Tibial artery (tissue), 4 donors: Measurements from ENCODE around the gene ZEB1.

ENCODE experiments used
- DNase-seq, 2 donors: peaks; one replicate each; pipeline ENCODE4 v3.0.0-alpha.2; 2019
- H3K27ac ChIP-seq, 2 donors: fragments of 200-600 bp; sonication (generic) in 1 of 2; 1 replicate in 1 of 2; 2 replicates in 1 of 2; pipeline ENCODE4 v1.5.1; 2018 to 2019; ENCODE audit warnings: mild to moderate bottlenecking in 1 of 2
- H3K27me3 ChIP-seq, 2 donors: fragments of 200-600 bp; sonication (generic) in 1 of 2; one replicate each; pipeline versions ENCODE4 v1.5.1 to v1.6.0; 2016 to 2019
- H3K36me3 ChIP-seq, 3 donors: fragments of 200-600 bp; sonication (generic) in 2 of 3; one replicate each; pipeline ENCODE4 v1.5.1; 2016 to 2019; ENCODE audit warnings: mild to moderate bottlenecking in 2 of 3
- H3K4me1 ChIP-seq, 4 donors: fragments of 200-600 bp; sonication (generic) in 2 of 4; 1 replicate in 3 of 4; 2 replicates in 1 of 4; pipeline ENCODE4 v1.5.1; 2016 to 2019
- H3K4me3 ChIP-seq, 2 donors: fragments of 200-600 bp; sonication (generic) in 1 of 2; 1 replicate in 1 of 2; 2 replicates in 1 of 2; pipeline ENCODE4 v1.5.1; 2018 to 2019; ENCODE audit warnings: mild to moderate bottlenecking in 2 of 2
- H3K9me3 ChIP-seq, 3 donors: fragments of 200-600 bp; sonication (generic) in 1 of 3; one replicate each; pipeline ENCODE4 v1.5.1; 2016 to 2019
- CTCF ChIP-seq, 2 experiments: fragments of 200-600 bp in 1 of 2; fragments of 450-650 bp in 1 of 2; IDR thresholded peaks; one replicate each; pipeline ENCODE4 v1.5.1; 2017 to 2019; ENCODE audit warnings: antibody characterized with exemption in 2 of 2, mild to moderate bottlenecking in 1 of 2, moderate library complexity in 1 of 2
- intact Hi-C: fragments of 100-400 bp; cut with DNase I; formaldehyde crosslinking; loops from one replicate; pipeline ENCODE4 v1.15.0; 2023; ENCODE audit warnings: low total_unique reads

The ZEB1 gene

DNA sequence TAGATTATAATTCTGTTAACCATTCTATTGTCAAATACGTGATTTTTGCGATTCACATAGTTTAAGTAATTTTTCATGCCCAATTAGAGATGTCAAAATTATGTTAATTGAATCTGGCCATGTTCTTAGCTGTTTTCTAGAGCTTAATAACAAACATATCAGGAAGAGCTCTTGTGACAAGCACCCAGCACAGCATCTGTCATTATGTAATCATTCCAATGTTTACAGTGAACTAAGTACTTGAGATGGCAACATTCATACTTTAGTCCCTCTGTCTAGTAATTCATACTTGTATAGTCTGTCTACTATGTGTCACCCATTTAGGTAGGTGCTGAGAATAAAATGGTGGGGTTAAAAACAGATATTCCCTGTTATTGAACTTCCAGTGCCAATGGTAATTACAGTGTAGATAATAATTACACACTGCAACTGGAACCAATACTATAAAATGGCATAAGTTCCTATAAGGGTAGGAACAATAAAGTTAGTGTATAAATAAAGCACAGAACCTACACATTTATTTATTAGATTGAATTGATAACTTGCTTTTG lies 55.2 kb downstream of the ZEB1 start:
- Histone ChIP-seq H3K27me3 (no peaks in the 10 kb centered on the region), H3K9me3 (no peaks in the 10 kb centered on the region), H3K27ac (no peak overlapping the region), H3K36me3 (no peaks in the 10 kb centered on the region), H3K4me3 (no peak overlapping the region), H3K4me1 (peaks cover 0 to 32% (median 0%) of the 10 kb centered on the region in 4 donors)
- DNase-seq: no peak
- TF ChIP-seq CTCF (IDR thresholded peaks at IDR 0.05): no peak
- intact Hi-C loops: no loop called here

DNA sequence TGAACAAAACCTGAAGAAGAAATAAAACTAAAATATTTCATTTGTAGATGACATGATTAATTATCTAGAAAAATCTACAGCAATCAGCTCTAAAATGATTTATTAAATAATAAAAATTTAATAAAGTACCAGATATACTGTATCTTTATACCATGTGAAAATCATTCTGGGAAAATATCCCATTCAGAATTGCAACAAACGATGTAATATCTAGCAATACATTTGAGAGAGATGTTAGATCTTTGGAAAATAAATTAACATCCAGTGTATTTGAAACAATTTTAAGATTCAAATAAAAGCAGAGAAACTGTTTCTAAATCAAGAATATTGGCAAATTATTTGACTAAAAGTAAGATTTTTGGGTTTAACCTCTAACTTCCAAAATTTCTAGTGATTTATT lies 62.2 kb downstream of the ZEB1 start:
- TF ChIP-seq CTCF (IDR thresholded peaks at IDR 0.05): no peak
- no peak overlapping the region for H3K27ac ChIP-seq
- H3K36me3 ChIP-seq: no peaks in the 10 kb centered on the region
- no peaks in the 10 kb centered on the region for H3K27me3 ChIP-seq
- intact Hi-C loops: no loop called here
- no peak overlapping the region for H3K4me3 ChIP-seq
- no peaks in the 10 kb centered on the region for H3K9me3 ChIP-seq
- H3K4me1 ChIP-seq: peaks cover 0 to 5% (median 2%) of the 10 kb centered on the region in 4 donors
- DNase-seq: no peak

DNA sequence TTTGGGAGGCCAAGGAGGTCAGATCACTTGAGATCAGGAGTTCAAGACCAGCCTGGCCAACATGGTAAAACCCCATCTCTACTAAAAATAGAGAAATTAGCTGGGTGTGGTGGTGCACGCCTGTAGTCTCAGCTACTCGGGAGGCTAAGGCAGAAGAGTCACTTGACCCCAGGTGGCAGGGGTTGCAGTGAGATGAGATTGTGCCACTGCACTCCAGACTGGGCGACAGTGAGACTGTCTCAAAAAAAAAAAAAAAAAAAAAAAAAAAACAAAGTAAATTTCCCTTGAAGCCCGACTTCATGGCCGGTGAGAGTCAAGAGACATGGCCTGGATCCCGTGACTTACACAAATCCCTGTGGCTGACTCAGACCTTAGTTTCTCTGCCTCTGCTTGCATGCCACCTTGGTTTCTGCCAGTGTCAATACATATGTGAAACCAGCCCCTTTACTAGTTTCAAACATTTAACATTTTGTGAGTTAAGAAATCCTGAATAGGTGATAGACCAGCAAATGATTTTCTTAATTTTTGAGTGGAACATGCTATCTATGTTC lies 62.8 kb downstream of the ZEB1 start:
- intact Hi-C loops: no loop called here
- no peaks in the 10 kb centered on the region for H3K9me3 ChIP-seq
- H3K27ac ChIP-seq: no peak overlapping the region
- no peak overlapping the region for H3K4me3 ChIP-seq
- H3K4me1 ChIP-seq: peaks cover 0 to 5% (median 2%) of the 10 kb centered on the region in 4 donors
- no peak for TF ChIP-seq CTCF (IDR thresholded peaks at IDR 0.05)
- H3K27me3 ChIP-seq: no peaks in the 10 kb centered on the region
- no peaks in the 10 kb centered on the region for H3K36me3 ChIP-seq
- DNase-seq: peak in 1 of 2 donors; percentile 63

DNA sequence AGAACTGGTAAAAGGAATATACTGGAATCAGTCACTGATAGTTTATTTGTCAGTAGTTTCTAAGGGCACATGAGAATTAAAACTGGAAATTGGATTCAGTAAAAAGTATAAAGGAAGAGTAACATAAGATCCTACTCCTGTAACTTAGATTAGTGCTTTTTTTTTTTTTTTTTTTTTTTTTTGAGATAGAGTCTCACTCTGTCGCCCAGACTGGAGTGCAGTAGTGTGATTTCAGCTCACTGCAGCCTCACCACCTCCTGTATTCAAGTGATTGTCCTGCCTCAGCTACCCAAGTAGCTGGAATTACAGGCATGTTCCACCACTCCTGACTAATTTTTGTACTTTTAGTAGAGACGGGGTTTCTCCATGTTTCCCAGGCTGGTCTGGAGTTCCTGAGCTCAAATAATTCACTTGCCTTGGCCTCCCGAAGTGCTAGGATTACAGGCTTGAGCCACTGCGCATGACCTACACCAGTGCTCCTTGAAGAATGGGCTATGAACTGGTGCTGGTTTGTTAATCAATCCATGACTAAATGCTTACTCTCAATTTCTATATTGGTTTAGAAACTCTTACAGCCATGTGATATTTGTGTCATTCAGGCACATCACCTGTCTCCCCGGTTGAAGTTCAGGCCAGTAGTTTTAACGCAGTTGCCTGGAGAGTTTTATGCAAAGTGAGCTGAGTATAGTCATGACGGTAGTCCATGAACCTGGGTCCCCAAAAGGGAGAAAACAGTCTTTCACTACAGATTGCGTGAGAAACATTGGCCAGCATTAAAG lies 65.0 kb downstream of the ZEB1 start:
- H3K27me3 ChIP-seq: no peaks in the 10 kb centered on the region
- no peak overlapping the region for H3K4me3 ChIP-seq
- H3K4me1 ChIP-seq: peaks cover 0 to 5% (median 2%) of the 10 kb centered on the region in 4 donors
- H3K36me3 ChIP-seq: peaks cover 0 to 8% (median 0%) of the 10 kb centered on the region in 3 donors
- no peaks in the 10 kb centered on the region for H3K9me3 ChIP-seq
- H3K27ac ChIP-seq: no peak overlapping the region
- intact Hi-C loops: no loop called here
- no peak for DNase-seq
- TF ChIP-seq CTCF (IDR thresholded peaks at IDR 0.05): no peak

- Histone ChIP-seq H3K9me3 (no peaks in the 10 kb centered on the region), H3K4me3 (no peak overlapping the region), H3K4me1 (peaks cover 0 to 5% (median 2%) of the 10 kb centered on the region in 4 donors), H3K27ac (no peak overlapping the region), H3K36me3 (peaks cover 0 to 8% (median 0%) of the 10 kb centered on the region in 3 donors), H3K27me3 (no peaks in the 10 kb centered on the region)
- intact Hi-C loops: no loop called here
- no peak for DNase-seq
- TF ChIP-seq CTCF (IDR thresholded peaks at IDR 0.05): no peak
These were observed 65.6 kb downstream of the ZEB1 start for GRCh38 chr10:31384589-31384949.
